ENCODE results near the gene MYH13.

MYH13 gene

DNA sequence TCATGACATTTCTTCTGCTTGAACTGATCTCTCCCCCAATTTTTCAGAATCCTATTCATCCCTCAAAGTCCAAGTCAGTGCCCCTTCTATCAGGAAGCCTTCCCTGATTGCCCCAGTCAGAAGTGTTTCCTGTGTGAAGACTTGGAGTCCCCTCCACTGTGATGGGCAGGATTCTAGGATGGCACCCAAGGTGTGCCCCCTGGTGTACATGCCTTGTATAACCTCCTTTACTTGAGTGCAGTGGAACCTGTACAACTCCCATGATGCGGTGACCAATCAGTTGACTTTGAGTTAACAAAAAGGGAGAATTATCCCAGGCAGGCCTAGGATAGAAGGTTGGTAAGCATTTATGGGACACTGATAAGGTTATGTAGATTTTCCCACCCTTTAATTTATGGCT, 23.4 kb downstream of the MYH13 start:
- 100% methylated on average over 1 of the region's 1 CpG for WGBS (ENCODE audit: insufficient coverage)
- POLR2A ChIA-PET, result no interaction called here
- no peaks in the 10 kb centered on the region for H3K36me3 ChIP-seq (ENCODE audit: control insufficient read depth in 4 of 4, insufficient read depth in 4 of 4, low read length in 3 of 4)
- H3K27ac ChIP-seq (ENCODE audit: insufficient read depth in 1 of 2, low read depth in 1 of 2, low read length in 2 of 2, poor library complexity in 1 of 2, severe bottlenecking in 2 of 2), result no peak overlapping the region
- H3K4me1 ChIP-seq (ENCODE audit: control extremely low read depth in 1 of 4, control insufficient read depth in 4 of 4, insufficient read depth in 4 of 4, low read length in 3 of 4), result no peaks in the 10 kb centered on the region
- no peaks in the 10 kb centered on the region for H3K9me3 ChIP-seq (ENCODE audit: control extremely low read depth in 1 of 5, control insufficient read depth in 4 of 5, insufficient read depth in 2 of 5, low read depth in 1 of 5, low read length in 4 of 5)
- peak; percentile 17 to 26 (median 19) for DNase-seq
- CTCF ChIA-PET, result interaction anchor here (0.8 kb wide), 1 partner anchor 21 kb away, joined by 3 read pairs; no protein-coding TSS in a partner anchor
- H3K4me3 ChIP-seq (ENCODE audit: control insufficient read depth in 1 of 7, extremely low read depth in 1 of 7, insufficient read depth in 4 of 7, low read depth in 2 of 7, low read length in 6 of 7), result no peak overlapping the region
- H3K27me3 ChIP-seq (replicated peaks in 2 of 5; ENCODE audit: control insufficient read depth in 4 of 5, insufficient read depth in 5 of 5, low read length in 4 of 5), result no peaks in the 10 kb centered on the region

DNA sequence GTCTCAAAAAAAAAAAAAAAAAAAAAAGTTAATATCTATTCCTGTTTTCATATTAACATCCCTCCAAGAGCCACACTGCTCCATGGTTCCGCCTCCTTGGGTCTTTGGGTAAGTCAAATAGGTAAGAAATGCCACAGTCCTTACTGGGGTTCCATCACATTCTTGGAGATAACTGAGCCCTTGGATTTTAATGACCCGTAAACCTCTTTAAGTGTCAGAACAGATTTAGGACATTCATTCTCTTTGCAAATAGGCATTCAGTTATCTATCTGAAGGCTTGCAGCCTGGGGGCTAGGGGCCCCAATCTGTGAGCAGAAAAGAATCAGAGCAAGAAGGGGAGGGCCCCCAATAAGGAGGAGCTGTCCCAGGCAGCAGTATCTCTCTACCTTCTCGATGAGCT, 28.0 kb downstream of the MYH13 start:
- 100% methylated on average over 2 of the region's 3 CpGs for WGBS (ENCODE audit: insufficient coverage)

DNA sequence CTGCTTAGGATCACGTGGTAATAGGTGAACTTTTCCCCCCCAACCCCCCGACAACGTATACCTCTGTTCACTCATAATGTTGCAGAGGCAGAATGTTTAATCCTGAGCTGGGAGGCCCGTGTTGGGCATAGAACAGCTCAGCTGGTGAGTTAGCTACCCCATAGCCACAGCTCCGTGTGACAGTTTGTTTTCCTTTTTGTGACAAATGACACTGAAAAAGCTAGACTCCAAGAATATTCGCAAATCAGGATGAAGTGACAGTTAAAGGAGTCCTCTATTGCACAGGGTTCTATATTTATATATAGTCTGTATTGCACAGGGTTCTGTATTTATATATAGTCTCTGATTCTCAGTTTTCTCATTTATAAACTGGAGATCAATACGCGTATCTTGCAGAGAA, 33.8 kb downstream of the MYH13 start:
- H3K36me3 ChIP-seq (ENCODE audit: control insufficient read depth in 4 of 4, insufficient read depth in 4 of 4, low read length in 3 of 4), result no peaks in the 10 kb centered on the region
- CTCF ChIA-PET, result no interaction called here
- no peak overlapping the region for H3K4me3 ChIP-seq (ENCODE audit: control insufficient read depth in 1 of 7, extremely low read depth in 1 of 7, insufficient read depth in 4 of 7, low read depth in 2 of 7, low read length in 6 of 7)
- H3K27me3 ChIP-seq (replicated peaks in 2 of 5; ENCODE audit: control insufficient read depth in 4 of 5, insufficient read depth in 5 of 5, low read length in 4 of 5), result peaks cover 0 to 5% (median 0%) of the 10 kb centered on the region in 5 experiments
- H3K9me3 ChIP-seq (ENCODE audit: control extremely low read depth in 1 of 5, control insufficient read depth in 4 of 5, insufficient read depth in 2 of 5, low read depth in 1 of 5, low read length in 4 of 5), result no peaks in the 10 kb centered on the region
- no peaks in the 10 kb centered on the region for H3K4me1 ChIP-seq (ENCODE audit: control extremely low read depth in 1 of 4, control insufficient read depth in 4 of 4, insufficient read depth in 4 of 4, low read length in 3 of 4)
- H3K27ac ChIP-seq (ENCODE audit: insufficient read depth in 1 of 2, low read depth in 1 of 2, low read length in 2 of 2, poor library complexity in 1 of 2, severe bottlenecking in 2 of 2), result no peak overlapping the region
- DNase-seq, result no peak
- POLR2A ChIA-PET, result no interaction called here
- WGBS (ENCODE audit: insufficient coverage), result 85% methylated on average over 6 of the region's 8 CpGs

More for the DNA sequence above, 28.0 kb downstream of the MYH13 start:
- no peak overlapping the region for H3K4me3 ChIP-seq (ENCODE audit: control insufficient read depth in 1 of 7, extremely low read depth in 1 of 7, insufficient read depth in 4 of 7, low read depth in 2 of 7, low read length in 6 of 7)
- no peaks in the 10 kb centered on the region for H3K4me1 ChIP-seq (ENCODE audit: control extremely low read depth in 1 of 4, control insufficient read depth in 4 of 4, insufficient read depth in 4 of 4, low read length in 3 of 4)
- no peaks in the 10 kb centered on the region for H3K36me3 ChIP-seq (ENCODE audit: control insufficient read depth in 4 of 4, insufficient read depth in 4 of 4, low read length in 3 of 4)
- no peak for DNase-seq
- H3K27ac ChIP-seq (ENCODE audit: insufficient read depth in 1 of 2, low read depth in 1 of 2, low read length in 2 of 2, poor library complexity in 1 of 2, severe bottlenecking in 2 of 2), result no peak overlapping the region
- H3K9me3 ChIP-seq (ENCODE audit: control extremely low read depth in 1 of 5, control insufficient read depth in 4 of 5, insufficient read depth in 2 of 5, low read depth in 1 of 5, low read length in 4 of 5), result no peaks in the 10 kb centered on the region
- H3K27me3 ChIP-seq (replicated peaks in 2 of 5; ENCODE audit: control insufficient read depth in 4 of 5, insufficient read depth in 5 of 5, low read length in 4 of 5), result peaks cover 0 to 5% (median 0%) of the 10 kb centered on the region in 5 experiments
- CTCF ChIA-PET, result interaction anchor here (2.2 kb wide), 1 partner anchor 49 kb away, joined by 8 read pairs; no protein-coding TSS in a partner anchor
- POLR2A ChIA-PET, result no interaction called here

- H3K36me3 ChIP-seq (ENCODE audit: control insufficient read depth in 4 of 4, insufficient read depth in 4 of 4, low read length in 3 of 4), result no peaks in the 10 kb centered on the region
- POLR2A ChIA-PET, result no interaction called here
- H3K4me3 ChIP-seq (ENCODE audit: control insufficient read depth in 1 of 7, extremely low read depth in 1 of 7, insufficient read depth in 4 of 7, low read depth in 2 of 7, low read length in 6 of 7), result no peak overlapping the region
- CTCF ChIA-PET, result no interaction called here
- H3K9me3 ChIP-seq (ENCODE audit: control extremely low read depth in 1 of 5, control insufficient read depth in 4 of 5, insufficient read depth in 2 of 5, low read depth in 1 of 5, low read length in 4 of 5), result no peaks in the 10 kb centered on the region
- no peak for DNase-seq
- H3K27ac ChIP-seq (ENCODE audit: insufficient read depth in 1 of 2, low read depth in 1 of 2, low read length in 2 of 2, poor library complexity in 1 of 2, severe bottlenecking in 2 of 2), result no peak overlapping the region
- 100% methylated on average over 6 of the region's 9 CpGs for WGBS (ENCODE audit: insufficient coverage)
- H3K4me1 ChIP-seq (ENCODE audit: control extremely low read depth in 1 of 4, control insufficient read depth in 4 of 4, insufficient read depth in 4 of 4, low read length in 3 of 4), result no peaks in the 10 kb centered on the region
- peaks cover 0 to 5% (median 0%) of the 10 kb centered on the region in 5 experiments for H3K27me3 ChIP-seq (replicated peaks in 2 of 5; ENCODE audit: control insufficient read depth in 4 of 5, insufficient read depth in 5 of 5, low read length in 4 of 5)
Measured at GRCh38 chr17:10337976-10338375, 34.8 kb downstream of the MYH13 start.

DNA sequence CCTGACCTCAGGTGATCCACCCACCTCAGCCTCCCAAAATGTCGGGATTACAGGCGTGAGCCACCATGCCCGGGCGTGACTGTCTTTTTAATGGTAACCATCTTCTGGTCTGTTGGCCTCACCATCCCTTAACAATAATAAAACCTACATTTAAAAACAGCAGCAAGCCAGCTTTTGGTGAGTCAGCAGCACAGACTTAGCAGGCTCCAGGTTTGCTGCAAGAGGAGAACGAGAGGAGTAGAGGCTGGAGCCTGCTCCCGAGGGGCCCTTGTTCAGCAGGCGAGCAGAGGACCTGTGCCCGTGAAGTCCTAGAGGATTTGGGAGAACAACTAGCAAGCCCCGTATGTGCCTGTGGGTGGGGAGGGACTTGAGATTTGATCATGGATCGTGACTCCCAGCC, 35.7 kb downstream of the MYH13 start:
- Histone ChIP-seq H3K4me3 (ENCODE audit: control insufficient read depth in 1 of 7, extremely low read depth in 1 of 7, insufficient read depth in 4 of 7, low read depth in 2 of 7, low read length in 6 of 7) (no peak overlapping the region), H3K27ac (ENCODE audit: insufficient read depth in 1 of 2, low read depth in 1 of 2, low read length in 2 of 2, poor library complexity in 1 of 2, severe bottlenecking in 2 of 2) (no peak overlapping the region), H3K27me3 (replicated peaks in 2 of 5; ENCODE audit: control insufficient read depth in 4 of 5, insufficient read depth in 5 of 5, low read length in 4 of 5) (peaks cover 0 to 5% (median 0%) of the 10 kb centered on the region in 5 experiments), H3K9me3 (ENCODE audit: control extremely low read depth in 1 of 5, control insufficient read depth in 4 of 5, insufficient read depth in 2 of 5, low read depth in 1 of 5, low read length in 4 of 5) (no peaks in the 10 kb centered on the region), H3K36me3 (ENCODE audit: control insufficient read depth in 4 of 4, insufficient read depth in 4 of 4, low read length in 3 of 4) (no peaks in the 10 kb centered on the region), H3K4me1 (ENCODE audit: control extremely low read depth in 1 of 4, control insufficient read depth in 4 of 4, insufficient read depth in 4 of 4, low read length in 3 of 4) (no peaks in the 10 kb centered on the region)
- no peak for DNase-seq
- ChIA-PET CTCF (no interaction called here), POLR2A (no interaction called here)
- WGBS (ENCODE audit: insufficient coverage), result 71% methylated on average over 7 of the region's 10 CpGs

DNA sequence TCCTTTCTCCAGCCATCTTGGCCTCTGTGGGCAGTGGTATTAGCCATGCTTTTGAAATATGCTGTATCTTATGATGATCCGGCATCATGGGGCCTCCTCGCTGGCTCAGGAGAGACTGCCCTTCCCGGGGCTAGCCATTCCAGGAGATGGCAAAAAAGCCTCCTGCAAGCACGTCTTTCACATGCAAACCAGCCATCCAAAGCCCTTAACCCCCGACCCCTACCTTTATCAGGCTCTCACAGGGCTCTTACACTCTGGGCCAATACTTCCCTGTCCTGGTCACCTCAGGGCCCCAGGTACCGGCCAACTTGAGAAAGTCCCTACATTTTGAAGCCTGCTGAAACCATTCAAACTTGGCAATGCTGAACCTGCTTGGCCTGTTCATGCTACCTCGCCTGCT, 36.4 kb downstream of the MYH13 start:
- ChIA-PET POLR2A (no interaction called here), CTCF (interaction anchor here (2.2 kb wide), 1 partner anchor 18 kb away, joined by 5 read pairs; no protein-coding TSS in a partner anchor)
- WGBS (ENCODE audit: insufficient coverage), result 83% methylated on average over 6 of the region's 7 CpGs
- H3K4me3 ChIP-seq (ENCODE audit: control insufficient read depth in 1 of 7, extremely low read depth in 1 of 7, insufficient read depth in 4 of 7, low read depth in 2 of 7, low read length in 6 of 7), result no peak overlapping the region
- no peaks in the 10 kb centered on the region for H3K9me3 ChIP-seq (ENCODE audit: control extremely low read depth in 1 of 5, control insufficient read depth in 4 of 5, insufficient read depth in 2 of 5, low read depth in 1 of 5, low read length in 4 of 5)
- H3K27me3 ChIP-seq (replicated peaks in 2 of 5; ENCODE audit: control insufficient read depth in 4 of 5, insufficient read depth in 5 of 5, low read length in 4 of 5), result peaks cover 0 to 4% (median 0%) of the 10 kb centered on the region in 5 experiments
- no peak overlapping the region for H3K27ac ChIP-seq (ENCODE audit: insufficient read depth in 1 of 2, low read depth in 1 of 2, low read length in 2 of 2, poor library complexity in 1 of 2, severe bottlenecking in 2 of 2)
- DNase-seq, result no peak
- H3K36me3 ChIP-seq (ENCODE audit: control insufficient read depth in 4 of 4, insufficient read depth in 4 of 4, low read length in 3 of 4), result no peaks in the 10 kb centered on the region
- H3K4me1 ChIP-seq (ENCODE audit: control extremely low read depth in 1 of 4, control insufficient read depth in 4 of 4, insufficient read depth in 4 of 4, low read length in 3 of 4), result no peaks in the 10 kb centered on the region

- H3K4me1 ChIP-seq (ENCODE audit: control extremely low read depth in 1 of 4, control insufficient read depth in 4 of 4, insufficient read depth in 4 of 4, low read length in 3 of 4), result no peaks in the 10 kb centered on the region
- 95% methylated on average over 3 of the region's 4 CpGs for WGBS (ENCODE audit: insufficient coverage)
- no peak overlapping the region for H3K27ac ChIP-seq (ENCODE audit: insufficient read depth in 1 of 2, low read depth in 1 of 2, low read length in 2 of 2, poor library complexity in 1 of 2, severe bottlenecking in 2 of 2)
- DNase-seq, result no peak
- H3K27me3 ChIP-seq (replicated peaks in 2 of 5; ENCODE audit: control insufficient read depth in 4 of 5, insufficient read depth in 5 of 5, low read length in 4 of 5), result peaks cover 0 to 3% (median 0%) of the 10 kb centered on the region in 5 experiments
- no peak overlapping the region for H3K4me3 ChIP-seq (ENCODE audit: control insufficient read depth in 1 of 7, extremely low read depth in 1 of 7, insufficient read depth in 4 of 7, low read depth in 2 of 7, low read length in 6 of 7)
- POLR2A ChIA-PET, result no interaction called here
- H3K36me3 ChIP-seq (ENCODE audit: control insufficient read depth in 4 of 4, insufficient read depth in 4 of 4, low read length in 3 of 4), result no peaks in the 10 kb centered on the region
- no peaks in the 10 kb centered on the region for H3K9me3 ChIP-seq (ENCODE audit: control extremely low read depth in 1 of 5, control insufficient read depth in 4 of 5, insufficient read depth in 2 of 5, low read depth in 1 of 5, low read length in 4 of 5)
- CTCF ChIA-PET, result interaction anchor here (1.1 to 1.4 kb wide), 3 partner anchors 16 to 37 kb away, joined by 3 to 6 read pairs (median 3); no protein-coding TSS in a partner anchor
Measured at GRCh38 chr17:10332515-10332914, 40.3 kb downstream of the MYH13 start.
